PC-9 (cell line): Measurements from ENCODE around the gene LARP7.

Source experiments
- EZH2 ChIP-seq: fragments of 200-600 bp; sonication (generic); IDR thresholded peaks from 2 replicates; pipeline ENCODE4 v1.8.0; 2017; ENCODE audit warnings: antibody characterized with exemption, low read depth
- TF ChIP-seq, protein P1 (sequence below): fragments of 200-600 bp; sonication (generic); conservative IDR thresholded peaks from 2 replicates; pipeline ENCODE4 v1.6.1; 2017; ENCODE audit warnings: mixed run types, antibody characterized with exemption, mild to moderate bottlenecking, moderate library complexity

DNA sequence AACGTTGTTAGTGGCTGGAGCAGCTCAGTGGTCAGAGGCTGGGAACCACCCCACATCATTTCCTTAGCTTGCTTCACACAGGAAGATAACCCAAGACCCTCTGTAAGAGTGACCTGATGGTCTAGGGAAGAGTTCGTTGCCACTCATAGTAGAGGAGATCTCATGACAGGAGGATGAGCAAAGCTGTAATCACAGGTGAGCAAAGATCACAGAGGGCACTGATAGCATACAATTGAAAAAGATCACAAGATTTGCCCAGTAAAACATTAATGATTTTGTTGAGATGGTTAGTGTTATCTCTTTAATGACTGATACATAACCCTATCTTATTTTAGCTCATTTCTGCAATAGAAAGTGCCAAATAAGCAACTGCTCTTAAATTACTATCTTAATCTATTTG lies 44.1 kb downstream of the LARP7 start:
- TF ChIP-seq, protein P1, sequence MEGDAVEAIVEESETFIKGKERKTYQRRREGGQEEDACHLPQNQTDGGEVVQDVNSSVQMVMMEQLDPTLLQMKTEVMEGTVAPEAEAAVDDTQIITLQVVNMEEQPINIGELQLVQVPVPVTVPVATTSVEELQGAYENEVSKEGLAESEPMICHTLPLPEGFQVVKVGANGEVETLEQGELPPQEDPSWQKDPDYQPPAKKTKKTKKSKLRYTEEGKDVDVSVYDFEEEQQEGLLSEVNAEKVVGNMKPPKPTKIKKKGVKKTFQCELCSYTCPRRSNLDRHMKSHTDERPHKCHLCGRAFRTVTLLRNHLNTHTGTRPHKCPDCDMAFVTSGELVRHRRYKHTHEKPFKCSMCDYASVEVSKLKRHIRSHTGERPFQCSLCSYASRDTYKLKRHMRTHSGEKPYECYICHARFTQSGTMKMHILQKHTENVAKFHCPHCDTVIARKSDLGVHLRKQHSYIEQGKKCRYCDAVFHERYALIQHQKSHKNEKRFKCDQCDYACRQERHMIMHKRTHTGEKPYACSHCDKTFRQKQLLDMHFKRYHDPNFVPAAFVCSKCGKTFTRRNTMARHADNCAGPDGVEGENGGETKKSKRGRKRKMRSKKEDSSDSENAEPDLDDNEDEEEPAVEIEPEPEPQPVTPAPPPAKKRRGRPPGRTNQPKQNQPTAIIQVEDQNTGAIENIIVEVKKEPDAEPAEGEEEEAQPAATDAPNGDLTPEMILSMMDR: no peak
- no peak for TF ChIP-seq EZH2
